Sigmoid colon (tissue), 7 donors: Measurements from ENCODE around the gene WDR87. TPM values are rescaled to one million over a fixed set of nuclear protein-coding genes. Genes with fewer than 3 reads are reported as not detected.

Experiments used
- DNase-seq: peaks from one replicate; pipeline ENCODE4 v3.0.0-alpha.2; 2019
- H3K27ac ChIP-seq, 4 donors: fragments of 200-600 bp; sonication (generic); one replicate each; pipeline ENCODE4 v1.5.1; 2016 to 2019; ENCODE audit warnings: mild to moderate bottlenecking in 1 of 4
- H3K27me3 ChIP-seq, 3 donors: fragments of 200-600 bp; sonication (generic); one replicate each; pipeline ENCODE4 v1.5.1; 2019; ENCODE audit warnings: mild to moderate bottlenecking in 1 of 3
- H3K36me3 ChIP-seq, 4 donors: fragments of 200-600 bp; sonication (generic); one replicate each; pipeline ENCODE4 v1.5.1; 2016 to 2019
- H3K4me1 ChIP-seq, 4 donors: fragments of 200-600 bp; sonication (generic); one replicate each; pipeline ENCODE4 v1.5.1; 2017 to 2019
- H3K4me3 ChIP-seq, 4 donors: fragments of 200-600 bp; sonication (generic); one replicate each; pipeline ENCODE4 v1.5.1; 2017 to 2019; ENCODE audit warnings: mild to moderate bottlenecking in 2 of 4, moderate library complexity in 1 of 4
- H3K9me3 ChIP-seq, 4 donors: fragments of 200-600 bp in 3 of 4; sonication (generic) in 3 of 4; one replicate each; pipeline versions ENCODE4 v1.5.1 to v1.6.1; 2013 to 2019
- CTCF ChIP-seq, 4 experiments: fragments of 450-650 bp in 3 of 4; fragments of 200-600 bp in 1 of 4; IDR thresholded peaks; one replicate each; pipeline ENCODE4 v1.5.1; 2016 to 2019; ENCODE audit warnings: antibody characterized with exemption in 4 of 4, mild to moderate bottlenecking in 3 of 4, moderate library complexity in 2 of 4
- EP300 ChIP-seq, 4 donors: sonication (generic); formaldehyde crosslinking; IDR thresholded peaks; one replicate each; pipeline ENCODE4 v1.6.1; 2017; ENCODE audit warnings: antibody characterized with exemption in 4 of 4
- POLR2A ChIP-seq, 2 donors: fragments of 450-650 bp; IDR thresholded peaks; one replicate each; pipeline ENCODE4 v1.6.1; 2016; ENCODE audit warnings: antibody characterized with exemption in 2 of 2, mild to moderate bottlenecking in 2 of 2, moderate library complexity in 2 of 2
- POLR2AphosphoS5 ChIP-seq, 4 donors: sonication (generic); formaldehyde crosslinking; IDR thresholded peaks; one replicate each; pipeline ENCODE4 v1.6.1; 2017; ENCODE audit warnings: antibody characterized with exemption in 4 of 4
- WGBS, 2 donors: extraction: QIAGEN DNeasy Blood & Tissue Kit; methylation state at CpG; one replicate each; pipeline ENCODE4 v1.1.7; 2013; 5-methylcytosine and 5-hydroxymethylcytosine counted together
- intact Hi-C: fragments of 100-400 bp; cut with DNase I; formaldehyde crosslinking; loops from one replicate; pipeline ENCODE4 v1.15.1; 2023
- polyA plus RNA-seq, 3 donors: library from polyadenylated mRNA; stranded (reverse); fragments of 200-250 nt; gene quantifications; one replicate each; pipeline ENCODE4 v1.2.3, GENCODE V29; 2013
- total RNA-seq, 4 donors: library from RNA; depleted of rRNA; stranded (reverse); fragments of >200 nt; gene quantifications; one replicate each; pipeline ENCODE4 v1.1.0, GENCODE V29; 2016
- donor health status: healthy with polysubstance abuse.
- donor health status: Bipolar disorder and iron deficiency.
- donor health status: healthy.

The WDR87 gene
- total and polyA plus RNA-seq, 7 donors: not detected

- Histone ChIP-seq H3K9me3 (no peaks in the 10 kb centered on the region), H3K27ac (no peak overlapping the region), H3K36me3 (no peaks in the 10 kb centered on the region), H3K4me1 (no peaks in the 10 kb centered on the region), H3K27me3 (no peaks in the 10 kb centered on the region), H3K4me3 (no peak overlapping the region)
- TF ChIP-seq POLR2A (IDR thresholded peaks at IDR 0.05) (no peak), CTCF (IDR thresholded peaks at IDR 0.05) (no peak), POLR2AphosphoS5 (IDR thresholded peaks at IDR 0.05) (no peak), EP300 (IDR thresholded peaks at IDR 0.05) (no peak)
- DNase-seq: no peak
- intact Hi-C loops: no loop called here
- WGBS, 2 donors: 80 to 84% methylated on average over 4 of the region's 4 CpGs
Observed at GRCh38 chr19:37951816-37952210, 45.4 kb upstream of the WDR87 start.

- no peak overlapping the region for H3K27ac ChIP-seq
- H3K4me3 ChIP-seq: no peak overlapping the region
- no peak for TF ChIP-seq POLR2AphosphoS5 (IDR thresholded peaks at IDR 0.05)
- no peak for TF ChIP-seq CTCF (IDR thresholded peaks at IDR 0.05)
- no peak for TF ChIP-seq POLR2A (IDR thresholded peaks at IDR 0.05)
- TF ChIP-seq EP300 (IDR thresholded peaks at IDR 0.05): no peak
- no peaks in the 10 kb centered on the region for H3K36me3 ChIP-seq
- 90 to 94% methylated on average over 25 of the region's 25 CpGs for WGBS, 2 donors
- intact Hi-C loops: no loop called here
- H3K27me3 ChIP-seq: no peaks in the 10 kb centered on the region
- no peaks in the 10 kb centered on the region for H3K9me3 ChIP-seq
- no peak for DNase-seq
- no peaks in the 10 kb centered on the region for H3K4me1 ChIP-seq
Observed at GRCh38 chr19:37950471-37951175, 44.2 kb upstream of the WDR87 start.

- no peak for DNase-seq
- 93 to 96% methylated on average over 6 of the region's 6 CpGs for WGBS, 2 donors
- no peak for TF ChIP-seq POLR2A (IDR thresholded peaks at IDR 0.05)
- no peak for TF ChIP-seq CTCF (IDR thresholded peaks at IDR 0.05)
- no peak for TF ChIP-seq EP300 (IDR thresholded peaks at IDR 0.05)
- no peak for TF ChIP-seq POLR2AphosphoS5 (IDR thresholded peaks at IDR 0.05)
- intact Hi-C loops: no loop called here
- H3K27ac ChIP-seq: no peak overlapping the region
- H3K27me3 ChIP-seq: no peaks in the 10 kb centered on the region
- no peaks in the 10 kb centered on the region for H3K36me3 ChIP-seq
- H3K9me3 ChIP-seq: no peaks in the 10 kb centered on the region
- H3K4me1 ChIP-seq: no peaks in the 10 kb centered on the region
- H3K4me3 ChIP-seq: no peak overlapping the region
Observed at GRCh38 chr19:37948362-37948761, 42.0 kb upstream of the WDR87 start.

GRCh38 chr19:37947778-37948177 lies 41.4 kb upstream of the WDR87 start:
- intact Hi-C loops: no loop called here
- Histone ChIP-seq H3K4me1 (no peaks in the 10 kb centered on the region), H3K4me3 (no peak overlapping the region), H3K27me3 (no peaks in the 10 kb centered on the region), H3K36me3 (no peaks in the 10 kb centered on the region), H3K27ac (no peak overlapping the region), H3K9me3 (no peaks in the 10 kb centered on the region)
- no peak for DNase-seq
- WGBS, 2 donors: 91 to 94% methylated on average over 5 of the region's 5 CpGs
- TF ChIP-seq EP300 (IDR thresholded peaks at IDR 0.05) (no peak), POLR2A (IDR thresholded peaks at IDR 0.05) (no peak), POLR2AphosphoS5 (IDR thresholded peaks at IDR 0.05) (no peak), CTCF (IDR thresholded peaks at IDR 0.05) (no peak)

GRCh38 chr19:37946132-37946531 lies 39.7 kb upstream of the WDR87 start:
- no peak for TF ChIP-seq EP300 (IDR thresholded peaks at IDR 0.05)
- TF ChIP-seq POLR2A (IDR thresholded peaks at IDR 0.05): no peak
- TF ChIP-seq POLR2AphosphoS5 (IDR thresholded peaks at IDR 0.05): no peak
- TF ChIP-seq CTCF (IDR thresholded peaks at IDR 0.05): no peak
- Histone ChIP-seq H3K9me3 (no peaks in the 10 kb centered on the region), H3K4me3 (no peak overlapping the region), H3K27me3 (no peaks in the 10 kb centered on the region), H3K27ac (no peak overlapping the region), H3K36me3 (no peaks in the 10 kb centered on the region), H3K4me1 (no peaks in the 10 kb centered on the region)
- DNase-seq: no peak
- intact Hi-C loops: no loop called here
- WGBS, 2 donors: 94 to 99% methylated on average over 6 of the region's 6 CpGs
